RWPE1 (cell line): Measurements from ENCODE around the gene EMC8.

Experiments used
- CTCF ChIA-PET: fragments of 350-600 bp; sonication (Branson Sonifier 250); formaldehyde crosslinking; extraction: SDS; loops from one replicate; lab custom pipeline; 2021; lab: Yijun Ruan, JAX
- POLR2A ChIA-PET: fragments of 400-600 bp; formaldehyde crosslinking; extraction: SDS; loops from one replicate; lab custom pipeline; 2020; ENCODE audit warnings: antibody characterized with exemption; ENCODE audit not compliant: low non-redundant PET; lab: Yijun Ruan, JAX
- DNase-seq: peaks from one replicate; pipeline ENCODE4 v3.0.0; 2012; ENCODE audit warnings: low spot score
- H3K27ac ChIP-seq: fragments of 450-650 bp; 2 replicates; pipeline ENCODE4 v1.5.1; 2017
- TF ChIP-seq, protein P1 (sequence below): fragments of 450-650 bp; conservative IDR thresholded peaks from 2 replicates; pipeline ENCODE4 v1.5.1; 2017; ENCODE audit warnings: low read depth, mild to moderate bottlenecking

The EMC8 gene

DNA sequence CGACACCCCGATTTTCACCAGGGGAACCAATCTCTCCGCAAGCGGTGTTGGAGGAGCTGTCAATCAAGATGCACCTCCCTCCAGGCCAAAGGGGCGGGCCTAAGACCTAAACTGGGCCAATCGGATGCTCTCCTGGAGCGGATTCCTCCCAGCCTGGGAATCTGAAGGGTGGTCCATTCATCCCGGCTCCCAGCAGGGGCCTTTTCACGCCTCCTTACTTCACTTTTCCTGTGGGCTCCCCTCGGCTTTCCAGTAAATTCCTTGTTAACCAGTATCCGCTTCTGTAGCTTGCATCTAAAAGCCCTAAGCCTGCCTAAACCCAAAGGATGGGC, 65.5 kb downstream of the EMC8 start:
- ChIA-PET CTCF (interaction anchor here (0.6 kb wide), 1 partner anchor 52 kb away, joined by 3 read pairs; no protein-coding TSS in a partner anchor), POLR2A (no interaction called here)
- TF ChIP-seq, protein P1, sequence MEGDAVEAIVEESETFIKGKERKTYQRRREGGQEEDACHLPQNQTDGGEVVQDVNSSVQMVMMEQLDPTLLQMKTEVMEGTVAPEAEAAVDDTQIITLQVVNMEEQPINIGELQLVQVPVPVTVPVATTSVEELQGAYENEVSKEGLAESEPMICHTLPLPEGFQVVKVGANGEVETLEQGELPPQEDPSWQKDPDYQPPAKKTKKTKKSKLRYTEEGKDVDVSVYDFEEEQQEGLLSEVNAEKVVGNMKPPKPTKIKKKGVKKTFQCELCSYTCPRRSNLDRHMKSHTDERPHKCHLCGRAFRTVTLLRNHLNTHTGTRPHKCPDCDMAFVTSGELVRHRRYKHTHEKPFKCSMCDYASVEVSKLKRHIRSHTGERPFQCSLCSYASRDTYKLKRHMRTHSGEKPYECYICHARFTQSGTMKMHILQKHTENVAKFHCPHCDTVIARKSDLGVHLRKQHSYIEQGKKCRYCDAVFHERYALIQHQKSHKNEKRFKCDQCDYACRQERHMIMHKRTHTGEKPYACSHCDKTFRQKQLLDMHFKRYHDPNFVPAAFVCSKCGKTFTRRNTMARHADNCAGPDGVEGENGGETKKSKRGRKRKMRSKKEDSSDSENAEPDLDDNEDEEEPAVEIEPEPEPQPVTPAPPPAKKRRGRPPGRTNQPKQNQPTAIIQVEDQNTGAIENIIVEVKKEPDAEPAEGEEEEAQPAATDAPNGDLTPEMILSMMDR = no peak
- peak overlapping the region; percentile 91 for H3K27ac ChIP-seq
- no peak for DNase-seq

DNA sequence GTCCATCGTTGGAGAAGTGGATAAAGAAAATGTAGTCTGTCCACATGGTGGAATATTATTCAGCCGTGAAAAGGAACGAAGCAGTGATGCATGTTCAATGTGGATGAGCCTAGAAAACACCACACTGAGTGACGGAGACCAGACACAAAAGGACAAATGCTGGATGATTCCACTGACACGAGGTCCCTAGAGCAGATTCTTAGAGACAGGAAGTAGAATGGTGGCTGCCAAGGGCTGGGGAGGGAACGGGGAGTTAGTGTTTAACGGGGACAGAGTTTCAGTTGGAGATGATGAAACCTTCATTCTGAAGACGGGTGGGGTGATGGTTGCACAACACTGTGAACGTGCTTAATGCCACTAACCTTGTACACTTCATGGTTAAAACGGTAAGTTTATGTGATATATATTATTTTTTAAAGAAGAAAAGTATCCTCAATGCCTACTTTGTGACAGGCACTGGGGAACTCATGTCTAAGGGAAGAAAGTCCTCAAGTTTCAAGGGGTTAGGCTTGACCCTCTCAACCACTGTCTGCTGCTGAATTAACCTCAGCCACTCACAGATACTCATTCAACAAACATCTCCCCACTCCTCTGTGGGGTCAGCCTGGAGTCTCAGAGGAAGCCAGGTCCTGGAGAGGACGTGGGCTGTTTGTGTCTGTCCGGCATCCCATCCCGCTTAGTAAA, 66.0 kb downstream of the EMC8 start:
- no peak for DNase-seq
- CTCF ChIA-PET = interaction anchor here (0.6 kb wide), 1 partner anchor 51 kb away, joined by 3 read pairs; no protein-coding TSS in a partner anchor
- TF ChIP-seq, protein P1 = no peak
- POLR2A ChIA-PET = no interaction called here
- peak overlapping the region; percentile 91 for H3K27ac ChIP-seq

DNA sequence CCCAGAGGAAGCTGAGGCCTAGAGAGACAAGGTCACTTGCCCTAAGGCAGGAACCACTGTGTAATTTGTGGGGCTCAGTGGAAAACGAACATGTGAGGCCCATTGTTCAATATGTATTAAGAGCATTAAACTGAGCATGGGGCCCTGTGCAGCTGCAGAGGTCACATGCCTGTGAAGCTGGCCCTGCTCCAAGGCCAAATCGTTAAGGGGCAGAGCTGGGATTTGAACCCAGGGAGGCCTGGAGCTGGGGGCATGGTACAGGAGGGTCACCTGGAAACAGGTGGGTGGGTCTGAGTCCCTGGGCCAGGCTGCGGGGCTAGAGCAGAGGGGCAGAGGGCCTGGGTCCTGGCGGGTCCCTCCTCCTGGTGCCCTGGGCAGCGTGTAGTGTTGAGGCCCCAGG, 68.2 kb downstream of the EMC8 start:
- peak overlapping the region; percentile 91 for H3K27ac ChIP-seq
- TF ChIP-seq, protein P1 = no peak
- ChIA-PET CTCF (interaction anchor here (0.6 kb wide), 1 partner anchor 317 kb away, joined by 6 read pairs; no protein-coding TSS in a partner anchor), POLR2A (no interaction called here)
- DNase-seq = no peak

DNA sequence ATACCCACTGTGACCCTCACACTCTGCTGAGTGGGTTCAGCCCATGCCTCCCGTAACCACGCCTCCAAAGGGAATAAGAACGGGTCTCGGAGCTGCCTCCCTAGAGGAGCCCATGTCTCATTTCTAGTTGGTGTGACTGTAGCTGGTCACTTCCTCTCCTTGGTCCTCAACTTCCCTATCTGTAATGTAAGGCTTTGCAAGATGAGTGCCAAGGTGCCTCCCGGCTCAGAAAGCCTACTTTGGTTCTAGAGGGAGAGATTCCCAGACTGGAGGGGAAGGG, 69.2 kb downstream of the EMC8 start:
- TF ChIP-seq, protein P1 = no peak
- ChIA-PET POLR2A (no interaction called here), CTCF (no interaction called here)

DNA sequence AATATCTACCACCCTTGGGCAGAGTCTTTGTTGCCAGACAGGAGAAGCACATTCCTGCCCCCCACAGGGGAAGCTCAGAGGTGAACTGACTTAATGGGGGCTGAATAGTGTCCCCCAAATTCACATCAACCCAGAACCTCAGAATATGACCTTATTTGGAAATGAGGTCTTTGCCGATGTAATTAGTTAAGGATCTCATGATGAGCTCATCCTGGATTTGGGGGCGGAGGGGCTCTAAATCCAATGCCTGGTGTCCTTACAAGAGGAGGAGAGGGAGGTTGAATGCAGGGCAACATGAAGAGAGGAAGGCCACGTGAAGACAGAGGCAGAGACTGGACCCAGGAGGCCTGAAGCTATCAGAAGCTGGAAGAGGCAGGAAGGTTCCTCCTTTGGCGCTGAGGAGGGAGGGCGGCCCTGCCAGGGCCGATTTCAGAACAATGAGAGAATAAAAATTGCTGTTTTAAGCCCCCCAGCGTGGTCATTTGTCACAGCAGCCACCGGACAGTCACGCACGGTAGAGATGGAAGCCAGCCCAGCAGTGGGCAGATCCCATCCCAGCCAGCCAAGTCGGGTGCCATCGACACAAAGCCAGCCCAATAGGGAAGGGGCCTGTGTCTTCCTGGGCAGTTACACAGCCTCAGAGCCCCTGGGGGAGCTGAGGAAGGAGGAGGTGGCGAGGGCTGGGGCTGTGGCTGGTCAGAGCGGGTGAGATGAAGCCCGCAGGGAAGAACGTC, 69.7 kb downstream of the EMC8 start:
- peak overlapping the region; percentile 45 for H3K27ac ChIP-seq
- POLR2A ChIA-PET = no interaction called here

More for the DNA sequence above, 69.2 kb downstream of the EMC8 start:
- H3K27ac ChIP-seq = peak overlapping the region; percentile 45
- DNase-seq = no peak

DNA sequence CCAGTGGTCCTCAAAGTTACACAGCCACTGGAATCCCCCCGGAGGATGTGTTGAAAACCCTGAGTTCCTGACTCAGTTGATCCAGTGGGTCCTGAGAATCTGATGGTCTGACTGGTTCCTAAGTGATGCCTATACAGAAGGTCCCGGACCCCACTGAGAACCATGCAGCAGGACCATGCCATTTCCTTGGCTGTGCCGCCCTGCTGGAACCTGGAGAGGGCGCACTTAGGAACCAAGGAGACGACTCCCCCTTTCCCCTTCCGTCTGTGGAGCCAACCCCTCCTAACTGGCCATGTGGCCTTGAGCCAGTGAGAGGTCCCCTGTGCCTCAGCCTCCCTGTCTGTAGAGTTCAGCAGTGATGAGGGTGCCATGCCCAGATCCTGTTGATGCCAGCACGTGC, 70.5 kb downstream of the EMC8 start:
- no peak for DNase-seq
- peak overlapping the region; percentile 45 for H3K27ac ChIP-seq
- CTCF ChIA-PET = no interaction called here
- TF ChIP-seq, protein P1 = no peak
- POLR2A ChIA-PET = no interaction called here

More for the DNA sequence above, 69.7 kb downstream of the EMC8 start:
- TF ChIP-seq, protein P1 = no peak
- no peak for DNase-seq
- CTCF ChIA-PET = interaction anchor here (0.6 kb wide), 2 partner anchors 21 to 71 kb away, joined by 3 read pairs; no protein-coding TSS in a partner anchor
